Right lobe of liver (tissue), 4 donors: Measurements from ENCODE around the gene MPV17.

Source experiments
- POLR2A ChIP-seq: fragments of 450-650 bp; IDR thresholded peaks from one replicate; pipeline ENCODE4 v1.6.1; 2017; ENCODE audit warnings: antibody characterized with exemption, mild to moderate bottlenecking
- TF ChIP-seq, protein P1 (sequence below), 4 donors: fragments of 200-600 bp in 3 of 4; fragments of 450-650 bp in 1 of 4; IDR thresholded peaks; one replicate each; pipeline versions ENCODE4 v1.5.1 to v1.8.0; 2016 to 2022; ENCODE audit warnings: antibody characterized with exemption in 4 of 4, mild to moderate bottlenecking in 2 of 4
- donor health status: DM: no; HTN: no; CAD: no.
- donor health status: DM: no; HTN: no; CAD: no.
- donor health status: DM: no; HTN: yes; CAD: no.

DNA sequence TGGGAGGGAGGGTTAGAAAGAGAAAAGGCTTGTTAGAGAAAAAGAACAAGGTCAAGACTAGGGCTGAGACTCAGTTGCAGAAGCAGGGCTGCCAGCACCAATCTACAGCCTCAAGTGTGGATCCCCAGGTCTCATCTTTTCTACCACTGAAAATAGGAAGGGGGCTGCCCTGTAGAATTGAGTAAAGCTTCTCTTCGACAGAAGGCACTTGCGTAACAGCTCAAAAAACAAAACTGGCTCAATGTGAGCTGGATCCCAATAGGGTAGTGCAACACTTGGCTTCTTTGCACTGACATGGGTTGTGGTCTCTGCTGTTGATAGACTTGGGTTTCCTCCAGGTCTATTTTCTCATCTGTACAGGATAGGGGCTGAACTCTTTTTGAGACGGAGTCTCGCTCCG, 1.8 kb upstream of the MPV17 start:
- TF ChIP-seq, protein P1, sequence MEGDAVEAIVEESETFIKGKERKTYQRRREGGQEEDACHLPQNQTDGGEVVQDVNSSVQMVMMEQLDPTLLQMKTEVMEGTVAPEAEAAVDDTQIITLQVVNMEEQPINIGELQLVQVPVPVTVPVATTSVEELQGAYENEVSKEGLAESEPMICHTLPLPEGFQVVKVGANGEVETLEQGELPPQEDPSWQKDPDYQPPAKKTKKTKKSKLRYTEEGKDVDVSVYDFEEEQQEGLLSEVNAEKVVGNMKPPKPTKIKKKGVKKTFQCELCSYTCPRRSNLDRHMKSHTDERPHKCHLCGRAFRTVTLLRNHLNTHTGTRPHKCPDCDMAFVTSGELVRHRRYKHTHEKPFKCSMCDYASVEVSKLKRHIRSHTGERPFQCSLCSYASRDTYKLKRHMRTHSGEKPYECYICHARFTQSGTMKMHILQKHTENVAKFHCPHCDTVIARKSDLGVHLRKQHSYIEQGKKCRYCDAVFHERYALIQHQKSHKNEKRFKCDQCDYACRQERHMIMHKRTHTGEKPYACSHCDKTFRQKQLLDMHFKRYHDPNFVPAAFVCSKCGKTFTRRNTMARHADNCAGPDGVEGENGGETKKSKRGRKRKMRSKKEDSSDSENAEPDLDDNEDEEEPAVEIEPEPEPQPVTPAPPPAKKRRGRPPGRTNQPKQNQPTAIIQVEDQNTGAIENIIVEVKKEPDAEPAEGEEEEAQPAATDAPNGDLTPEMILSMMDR (IDR thresholded peaks at IDR 0.05), result no peak
- no peak for TF ChIP-seq POLR2A
